Measurements from ENCODE around the gene YAP1.

DNA sequence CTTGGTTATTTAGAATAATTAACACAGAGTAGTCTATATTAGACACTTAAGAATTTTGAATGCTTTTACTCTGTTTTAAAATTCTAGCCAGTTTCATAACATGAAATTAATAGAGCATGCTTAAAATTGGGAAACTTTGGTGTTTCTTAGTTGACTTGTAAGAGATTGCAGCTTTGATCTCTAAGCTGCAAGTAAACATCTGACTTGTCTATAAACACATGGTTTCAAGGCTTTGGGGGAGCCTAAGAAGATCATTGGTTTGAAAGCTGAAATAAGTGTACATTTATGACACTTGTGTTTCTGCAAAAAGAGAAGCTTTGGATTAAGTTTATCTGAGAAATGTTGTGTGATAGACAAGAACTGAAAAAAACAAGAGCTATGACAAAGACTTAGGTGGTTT is 37.8 kb downstream of the YAP1 start:
- TF ChIP-seq, protein P1, sequence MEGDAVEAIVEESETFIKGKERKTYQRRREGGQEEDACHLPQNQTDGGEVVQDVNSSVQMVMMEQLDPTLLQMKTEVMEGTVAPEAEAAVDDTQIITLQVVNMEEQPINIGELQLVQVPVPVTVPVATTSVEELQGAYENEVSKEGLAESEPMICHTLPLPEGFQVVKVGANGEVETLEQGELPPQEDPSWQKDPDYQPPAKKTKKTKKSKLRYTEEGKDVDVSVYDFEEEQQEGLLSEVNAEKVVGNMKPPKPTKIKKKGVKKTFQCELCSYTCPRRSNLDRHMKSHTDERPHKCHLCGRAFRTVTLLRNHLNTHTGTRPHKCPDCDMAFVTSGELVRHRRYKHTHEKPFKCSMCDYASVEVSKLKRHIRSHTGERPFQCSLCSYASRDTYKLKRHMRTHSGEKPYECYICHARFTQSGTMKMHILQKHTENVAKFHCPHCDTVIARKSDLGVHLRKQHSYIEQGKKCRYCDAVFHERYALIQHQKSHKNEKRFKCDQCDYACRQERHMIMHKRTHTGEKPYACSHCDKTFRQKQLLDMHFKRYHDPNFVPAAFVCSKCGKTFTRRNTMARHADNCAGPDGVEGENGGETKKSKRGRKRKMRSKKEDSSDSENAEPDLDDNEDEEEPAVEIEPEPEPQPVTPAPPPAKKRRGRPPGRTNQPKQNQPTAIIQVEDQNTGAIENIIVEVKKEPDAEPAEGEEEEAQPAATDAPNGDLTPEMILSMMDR (IDR thresholded peaks at IDR 0.05; ENCODE audit: low read depth, low read length, poor library complexity, severe bottlenecking) = no peak
- TF ChIP-seq EZH2phosphoT487 (IDR thresholded peaks at IDR 0.05; ENCODE audit: borderline replicate concordance, low read length) = no peak
